HepG2 (cell line): ENCODE data around the gene HYAL2. TPM values are rescaled to one million over a fixed set of nuclear protein-coding genes. Genes with fewer than 3 reads are reported as not detected.

Source experiments
- ATAC-seq: fragments of 200-7000 bp; cut with Tn5 transposase; 3 replicates; pipeline ENCODE4 v1.9.1; 2020; ENCODE audit warnings: mild to moderate bottlenecking, moderate library complexity
- BruUV-seq: library from RNA; stranded (reverse); fragments of 400-500 nt; replicated peaks from 2 replicates; lab custom pipeline; 2021; lab: Mats Ljungman, UMichigan
- CTCF ChIA-PET: fragments of 300-600 bp; formaldehyde crosslinking; extraction: SDS; loops from one replicate; lab custom pipeline; 2021; ENCODE audit warnings: low total read pairs, inconsistent platforms, low intra/inter-chr PET ratio; lab: Yijun Ruan, JAX
- POLR2A ChIA-PET: fragments of 350-600 bp; sonication (Branson Sonifier 250); formaldehyde crosslinking; loops from one replicate; lab custom pipeline; 2020; ENCODE audit warnings: antibody characterized with exemption, inconsistent platforms; lab: Yijun Ruan, JAX
- DNase-seq: peaks from one replicate; pipeline ENCODE4 v3.0.0-alpha.2; 2015; ENCODE audit warnings: low spot score
- FAIRE-seq: peaks from 3 replicates; lab custom pipeline; 2011; peaks lifted over from hg19 to GRCh38; lab: Jason Lieb, UNC
- H2AFZ ChIP-seq: one replicate; pipeline ENCODE4 v1.6.1; 2011; ENCODE audit warnings: low read length, inconsistent platforms
- H3K27ac ChIP-seq: fragments of 300-600 bp; 3 replicates; pipeline ENCODE4 v1.8.0; 2011; ENCODE audit warnings: mixed run types, mild to moderate bottlenecking, mixed read lengths, low read length, inconsistent platforms; ENCODE audit not compliant: insufficient read depth; ENCODE audit errors: extremely low read length
- H3K27me3 ChIP-seq, 2 experiments: fragments of 200-600 bp in 1 of 2; 2 replicates in 1 of 2; 3 replicates in 1 of 2; pipeline versions ENCODE4 v1.6.0 to v1.8.0; 2011; ENCODE audit warnings: low read length in 2 of 2, mild to moderate bottlenecking in 2 of 2, moderate library complexity in 2 of 2, inconsistent platforms in 1 of 2; ENCODE audit not compliant: insufficient read depth in 2 of 2, control insufficient read depth in 1 of 2
- H3K36me3 ChIP-seq, 2 experiments: fragments of 200-600 bp in 1 of 2; replicated peaks in 1 of 2; 2 replicates in 1 of 2; 3 replicates in 1 of 2; pipeline versions ENCODE4 v1.5.1 to v1.8.0; 2011; ENCODE audit warnings: low read length in 2 of 2, inconsistent platforms in 1 of 2; ENCODE audit not compliant: insufficient read depth in 2 of 2, control insufficient read depth in 1 of 2
- H3K4me1 ChIP-seq: 2 replicates; pipeline ENCODE4 v1.5.1; 2012; ENCODE audit warnings: low read length, inconsistent platforms; ENCODE audit not compliant: insufficient read depth
- H3K4me2 ChIP-seq: 2 replicates; pipeline ENCODE4 v1.6.0; 2011; ENCODE audit warnings: low read depth, low read length, inconsistent platforms
- H3K4me3 ChIP-seq, 3 experiments: fragments of 200-600 bp in 1 of 3; sonication (generic), shearing (Covaris generic) in 1 of 3; replicated peaks in 1 of 3; 2 replicates each; pipeline ENCODE4 v1.5.1; 2011 to 2016; ENCODE audit warnings: low read length in 3 of 3, inconsistent platforms in 2 of 3, low read depth in 2 of 3, mild to moderate bottlenecking in 2 of 3, control low read depth in 1 of 3, mixed read lengths in 1 of 3; ENCODE audit not compliant: insufficient read depth in 1 of 3
- H3K79me2 ChIP-seq: one replicate; pipeline ENCODE4 v1.6.1; 2011; ENCODE audit warnings: low read length, inconsistent platforms; ENCODE audit not compliant: insufficient read depth
- H3K9ac ChIP-seq: 2 replicates; pipeline ENCODE4 v1.6.0; 2011; ENCODE audit warnings: mild to moderate bottlenecking, low read depth, low read length, inconsistent platforms; ENCODE audit not compliant: insufficient read depth
- H3K9me3 ChIP-seq: 2 replicates; pipeline ENCODE4 v1.5.1; 2012; ENCODE audit warnings: mild to moderate bottlenecking, low read length
- H4K20me1 ChIP-seq: 2 replicates; pipeline ENCODE4 v1.6.0; 2011; ENCODE audit warnings: inconsistent platforms, mild to moderate bottlenecking, low read length, moderate library complexity; ENCODE audit not compliant: insufficient read depth
- ATM ChIP-seq: fragments of 450-650 bp; IDR thresholded peaks from 2 replicates; pipeline ENCODE4 v1.7.1; 2017; ENCODE audit warnings: mild to moderate bottlenecking, borderline replicate concordance
- BRD4 ChIP-seq: sonication (generic); formaldehyde crosslinking; IDR thresholded peaks from 2 replicates; pipeline ENCODE4 v1.4.0; 2020; ENCODE audit warnings: missing genetic modification reagents
- CBX5 ChIP-seq: sonication (generic); formaldehyde crosslinking; IDR thresholded peaks from 2 replicates; pipeline ENCODE4 v1.4.0; 2020; ENCODE audit warnings: missing genetic modification reagents, borderline replicate concordance
- FLYWCH1 ChIP-seq: sonication (generic); formaldehyde crosslinking; IDR thresholded peaks from 2 replicates; pipeline ENCODE4 v1.8.1; 2023; ENCODE audit warnings: mild to moderate bottlenecking, missing genetic modification reagents
- GPN1 ChIP-seq: sonication (generic); formaldehyde crosslinking; IDR thresholded peaks from 2 replicates; pipeline ENCODE4 v1.5.1; 2020; ENCODE audit warnings: missing genetic modification reagents, borderline replicate concordance
- KLF15 ChIP-seq: sonication (generic); formaldehyde crosslinking; IDR thresholded peaks from 2 replicates; pipeline ENCODE4 v1.8.1; 2023; ENCODE audit warnings: borderline replicate concordance, mild to moderate bottlenecking, inconsistent platforms, missing genetic modification reagents, mixed read lengths
- NBN ChIP-seq: fragments of 450-650 bp; conservative IDR thresholded peaks from 2 replicates; pipeline ENCODE4 v1.6.1; 2017
- NR1H2 ChIP-seq: sonication (generic); formaldehyde crosslinking; IDR thresholded peaks from 2 replicates; pipeline ENCODE4 v1.8.1; 2022; ENCODE audit warnings: low read depth, missing genetic modification reagents, borderline replicate concordance
- NR2F6 ChIP-seq, 2 experiments: IDR thresholded peaks; 2 replicates each; pipeline ENCODE4 v1.6.1; 2016; ENCODE audit warnings: antibody characterized with exemption in 1 of 2, mild to moderate bottlenecking in 1 of 2
- TCF12 ChIP-seq, 2 experiments: fragments of 450-650 bp in 1 of 2; sonication (generic) in 1 of 2; formaldehyde crosslinking in 1 of 2; IDR thresholded peaks; 2 replicates each; pipeline versions ENCODE4 v1.6.1 to v1.8.0; 2017 to 2022; ENCODE audit warnings: antibody characterized with exemption in 1 of 2, mild to moderate bottlenecking in 1 of 2, missing genetic modification reagents in 1 of 2, moderate library complexity in 1 of 2
- ZFX ChIP-seq: sonication (generic); formaldehyde crosslinking; IDR thresholded peaks from 2 replicates; pipeline ENCODE4 v1.4.0; 2020; ENCODE audit warnings: mild to moderate bottlenecking, low read depth, missing genetic modification reagents, moderate library complexity
- ZMYM2 ChIP-seq: sonication (generic); formaldehyde crosslinking; IDR thresholded peaks from 2 replicates; pipeline ENCODE4 v1.8.0; 2022; ENCODE audit warnings: mild to moderate bottlenecking, missing genetic modification reagents
- ZNF225 ChIP-seq: sonication (generic); formaldehyde crosslinking; IDR thresholded peaks from 2 replicates; pipeline ENCODE4 v1.4.0; 2020; ENCODE audit warnings: mild to moderate bottlenecking, missing genetic modification reagents
- ZNF326 ChIP-seq: sonication (generic); formaldehyde crosslinking; IDR thresholded peaks from 2 replicates; pipeline ENCODE4 v1.4.0; 2020; ENCODE audit warnings: missing genetic modification reagents, borderline replicate concordance
- ZNF501 ChIP-seq: sonication (generic); formaldehyde crosslinking; IDR thresholded peaks from 2 replicates; pipeline ENCODE4 v1.5.1; 2020; ENCODE audit warnings: mild to moderate bottlenecking, moderate library complexity, missing genetic modification reagents
- ZNF598 ChIP-seq: sonication (generic); formaldehyde crosslinking; IDR thresholded peaks from 2 replicates; pipeline ENCODE4 v1.5.1; 2020; ENCODE audit warnings: mild to moderate bottlenecking, missing genetic modification reagents, borderline replicate concordance
- WGBS: methylation state at CpG from one replicate; pipeline ENCODE4 v1.1.6; 2017; ENCODE audit warnings: low lambda C conversion rate; 5-methylcytosine and 5-hydroxymethylcytosine counted together
- in situ Hi-C: cut with HindIII; loops from 2 replicates; pipeline ENCODE4 v1.10.0; 2017; ENCODE audit warnings: low pct_unique_long_range_greater_than_20kb; ENCODE audit not compliant: extremely low pct_ligation_motif_present
- intact Hi-C: fragments of 100-400 bp; cut with micrococcal nuclease; formaldehyde crosslinking; loops from one replicate; pipeline ENCODE4 v1.10.0; 2022; ENCODE audit not compliant: unreplicated experiment
- polyA plus RNA-seq, 8 experiments: library from polyadenylated mRNA; depleted of rRNA in 3 of 8; stranded (reverse) in 7 of 8; unstranded in 1 of 8; fragments of >200 nt; fragmentation: Illumina TruSeq in 4 of 8; extraction: Trizol in 4 of 8; gene quantifications; 2 replicates each; pipeline versions ENCODE4 v1.2.1 to v1.2.3, GENCODE V29; 2011 to 2016; ENCODE audit warnings: low read depth in 4 of 8, missing spikeins in 1 of 8, mixed read lengths in 1 of 8; ENCODE audit not compliant: insufficient read depth in 1 of 8
- total RNA-seq, 5 experiments: library from RNA; depleted of rRNA; stranded (reverse); fragments of >200 nt; fragmentation: Illumina TruSeq; extraction: Trizol; gene quantifications; 2 replicates each; pipeline ENCODE4 v1.2.3, GENCODE V29; 2016; ENCODE audit warnings: low read depth in 1 of 5
- TF ChIP-seq, protein P1 (sequence below): IDR thresholded peaks from 2 replicates; pipeline ENCODE4 v1.6.1; 2012; ENCODE audit warnings: inconsistent platforms
- TF ChIP-seq, protein P2 (sequence below): sonication (generic); formaldehyde crosslinking; IDR thresholded peaks from 2 replicates; pipeline ENCODE4 v1.8.0; 2022; ENCODE audit warnings: low read depth, missing genetic modification reagents
- TF ChIP-seq, protein P3 (sequence below): sonication (generic); formaldehyde crosslinking; IDR thresholded peaks from 2 replicates; pipeline ENCODE4 v1.5.1; 2020; ENCODE audit warnings: mild to moderate bottlenecking, missing genetic modification reagents, moderate library complexity

HYAL2 gene
- total and polyA plus RNA-seq, 2 of the 13 experiments (the other 11 are each of a cell fraction or from before 2014, with no cell fraction given): 76.2 to 102 TPM

DNA sequence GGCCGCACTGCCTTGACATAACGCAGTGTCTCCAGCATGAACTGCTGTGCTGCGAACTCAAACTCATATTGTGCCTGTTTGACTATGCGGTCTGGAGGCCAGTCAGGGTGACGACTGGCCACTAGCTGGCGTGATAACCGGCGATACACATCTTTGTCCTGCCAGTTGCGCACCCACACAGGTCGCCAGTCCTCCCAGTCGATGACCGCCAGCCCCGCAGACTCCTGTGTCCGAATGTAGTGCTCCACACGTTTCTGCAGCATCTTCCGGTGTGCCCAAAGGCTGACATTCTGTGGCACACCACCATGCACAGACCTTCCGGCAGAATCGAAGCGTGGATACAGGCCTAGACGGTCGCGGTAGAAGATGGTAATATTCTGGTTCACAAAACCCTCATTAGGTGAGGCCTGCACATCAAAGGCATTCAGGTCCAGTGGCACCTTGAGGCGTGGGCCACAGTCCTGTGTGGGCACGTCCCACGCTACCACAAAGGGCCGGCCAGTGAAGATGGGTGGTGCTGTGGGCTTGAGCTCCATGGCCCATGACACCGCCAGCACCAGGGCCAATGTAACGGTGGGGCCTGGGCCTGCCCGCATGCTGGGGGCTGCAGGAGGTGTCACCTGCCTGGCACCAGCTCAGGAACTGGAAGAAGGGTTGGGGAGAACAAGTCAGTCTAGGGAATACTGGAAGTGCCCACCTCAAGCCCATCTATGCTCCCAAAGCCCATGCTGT lies 2.5 kb downstream of the HYAL2 start:
- peak overlapping the region; percentile 81 to 91 (median 85); a peak in 5 of 6 replicates for H3K4me3 ChIP-seq
- no peak for DNase-seq
- H3K4me1 ChIP-seq: peaks cover 77% of the 10 kb centered on the region
- peak overlapping the region; percentile 99 for H3K9ac ChIP-seq
- H3K27ac ChIP-seq: peak overlapping the region; percentile 100
- in situ Hi-C loops (loop anchor here (5.0 kb wide), 1 partner anchor 58 kb away; no protein-coding TSS in a partner anchor), intact Hi-C loops (no loop called here)
- WGBS: 88% methylated on average over 15 of the region's 29 CpGs
- H3K79me2 ChIP-seq: peaks cover 25% of the 10 kb centered on the region
- ATAC-seq: no peak
- POLR2A ChIA-PET: interaction anchor here (1.2 to 13.0 kb wide), 4 partner anchors 11 to 20 kb away, joined by 7 to 222 read pairs (median 9); partner anchors contain the start of genes HYAL1, HYAL3 and NAA80
- H3K36me3 ChIP-seq: peaks cover 16 to 34% of the 10 kb centered on the region in 2 experiments
- H3K4me2 ChIP-seq: peak overlapping the region; percentile 94
- BruUV-seq: no TSS peak
- no peaks in the 10 kb centered on the region for H4K20me1 ChIP-seq
- no peak overlapping the region for H2AFZ ChIP-seq
- H3K27me3 ChIP-seq: no peaks in the 10 kb centered on the region; a peak in 1 of 5 replicates
- CTCF ChIA-PET: no interaction called here
- no peak for FAIRE-seq
- H3K9me3 ChIP-seq: no peaks in the 10 kb centered on the region
- TF ChIP-seq NR2F6 (IDR thresholded peaks at IDR 0.05) (no peak), NR2F6 (CRISPR knock-in tag; IDR thresholded peaks at IDR 0.05) (no peak), ZNF598 (CRISPR knock-in tag) (peak; percentile 35; the same call in 1 of the 2 replicates), FLYWCH1 (CRISPR knock-in tag) (no peak), BRD4 (CRISPR knock-in tag) (no peak), ZNF225 (no peak), ZMYM2 (no peak), GPN1 (CRISPR knock-in tag) (no peak), NR1H2 (CRISPR knock-in tag) (no peak), TCF12 (IDR thresholded peaks at IDR 0.05) (no peak), TCF12 (CRISPR knock-in tag; IDR thresholded peaks at IDR 0.05) (no peak), ATM (no peak), CBX5 (CRISPR knock-in tag) (no peak), NBN (no peak), ZFX (CRISPR knock-in tag) (peak; percentile 29; the same call in 1 of the 2 replicates), KLF15 (CRISPR knock-in tag) (no peak), ZNF501 (CRISPR knock-in tag) (peak; percentile 41; the same call in 1 of the 2 replicates), ZNF326 (CRISPR knock-in tag) (no peak)
- TF ChIP-seq, protein P1, sequence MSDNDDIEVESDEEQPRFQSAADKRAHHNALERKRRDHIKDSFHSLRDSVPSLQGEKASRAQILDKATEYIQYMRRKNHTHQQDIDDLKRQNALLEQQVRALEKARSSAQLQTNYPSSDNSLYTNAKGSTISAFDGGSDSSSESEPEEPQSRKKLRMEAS: no peak
- TF ChIP-seq, protein P2, sequence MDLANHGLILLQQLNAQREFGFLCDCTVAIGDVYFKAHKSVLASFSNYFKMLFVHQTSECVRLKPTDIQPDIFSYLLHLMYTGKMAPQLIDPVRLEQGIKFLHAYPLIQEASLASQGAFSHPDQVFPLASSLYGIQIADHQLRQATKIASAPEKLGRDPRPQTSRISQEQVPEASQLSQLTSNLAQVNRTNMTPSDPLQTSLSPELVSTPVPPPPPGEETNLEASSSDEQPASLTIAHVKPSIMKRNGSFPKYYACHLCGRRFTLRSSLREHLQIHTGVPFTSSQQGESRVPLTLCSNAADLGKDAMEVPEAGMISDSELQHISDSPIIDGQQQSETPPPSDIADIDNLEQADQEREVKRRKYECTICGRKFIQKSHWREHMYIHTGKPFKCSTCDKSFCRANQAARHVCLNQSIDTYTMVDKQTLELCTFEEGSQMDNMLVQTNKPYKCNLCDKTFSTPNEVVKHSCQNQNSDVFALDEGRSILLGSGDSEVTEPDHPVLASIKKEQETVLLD (CRISPR knock-in tag): no peak
- TF ChIP-seq, protein P3, sequence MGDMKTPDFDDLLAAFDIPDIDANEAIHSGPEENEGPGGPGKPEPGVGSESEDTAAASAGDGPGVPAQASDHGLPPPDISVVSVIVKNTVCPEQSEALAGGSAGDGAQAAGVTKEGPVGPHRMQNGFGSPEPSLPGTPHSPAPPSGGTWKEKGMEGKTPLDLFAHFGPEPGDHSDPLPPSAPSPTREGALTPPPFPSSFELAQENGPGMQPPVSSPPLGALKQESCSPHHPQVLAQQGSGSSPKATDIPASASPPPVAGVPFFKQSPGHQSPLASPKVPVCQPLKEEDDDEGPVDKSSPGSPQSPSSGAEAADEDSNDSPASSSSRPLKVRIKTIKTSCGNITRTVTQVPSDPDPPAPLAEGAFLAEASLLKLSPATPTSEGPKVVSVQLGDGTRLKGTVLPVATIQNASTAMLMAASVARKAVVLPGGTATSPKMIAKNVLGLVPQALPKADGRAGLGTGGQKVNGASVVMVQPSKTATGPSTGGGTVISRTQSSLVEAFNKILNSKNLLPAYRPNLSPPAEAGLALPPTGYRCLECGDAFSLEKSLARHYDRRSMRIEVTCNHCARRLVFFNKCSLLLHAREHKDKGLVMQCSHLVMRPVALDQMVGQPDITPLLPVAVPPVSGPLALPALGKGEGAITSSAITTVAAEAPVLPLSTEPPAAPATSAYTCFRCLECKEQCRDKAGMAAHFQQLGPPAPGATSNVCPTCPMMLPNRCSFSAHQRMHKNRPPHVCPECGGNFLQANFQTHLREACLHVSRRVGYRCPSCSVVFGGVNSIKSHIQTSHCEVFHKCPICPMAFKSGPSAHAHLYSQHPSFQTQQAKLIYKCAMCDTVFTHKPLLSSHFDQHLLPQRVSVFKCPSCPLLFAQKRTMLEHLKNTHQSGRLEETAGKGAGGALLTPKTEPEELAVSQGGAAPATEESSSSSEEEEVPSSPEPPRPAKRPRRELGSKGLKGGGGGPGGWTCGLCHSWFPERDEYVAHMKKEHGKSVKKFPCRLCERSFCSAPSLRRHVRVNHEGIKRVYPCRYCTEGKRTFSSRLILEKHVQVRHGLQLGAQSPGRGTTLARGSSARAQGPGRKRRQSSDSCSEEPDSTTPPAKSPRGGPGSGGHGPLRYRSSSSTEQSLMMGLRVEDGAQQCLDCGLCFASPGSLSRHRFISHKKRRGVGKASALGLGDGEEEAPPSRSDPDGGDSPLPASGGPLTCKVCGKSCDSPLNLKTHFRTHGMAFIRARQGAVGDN (CRISPR knock-in tag): peak; percentile 57
